Daoy (cell line): ENCODE measurements around the gene HIRA. TPM values are rescaled to one million over a fixed set of nuclear protein-coding genes. Genes with fewer than 3 reads are reported as not detected.
A peak's percentile ranks its signal among the peaks of the same experiment; 100 is the strongest.
"Not testable (repeated sequence)": the region's sequence is repeated elsewhere in the genome, so short reads cannot be mapped to it uniquely, and the experiment has no call there.

Source experiments
- DNase-seq: peaks from one replicate; pipeline ENCODE4 v3.0.0-alpha.2; 2015; ENCODE audit warnings: low read depth
- total RNA-seq: library from RNA; depleted of rRNA; stranded (reverse); fragments of >200 nt; shearing (Covaris generic); gene quantifications from 2 replicates; pipeline ENCODE4 v1.2.3, GENCODE V29; 2014

Gene HIRA
- total RNA-seq, 1 experiment from 2014 or later = 16.6 TPM

DNA sequence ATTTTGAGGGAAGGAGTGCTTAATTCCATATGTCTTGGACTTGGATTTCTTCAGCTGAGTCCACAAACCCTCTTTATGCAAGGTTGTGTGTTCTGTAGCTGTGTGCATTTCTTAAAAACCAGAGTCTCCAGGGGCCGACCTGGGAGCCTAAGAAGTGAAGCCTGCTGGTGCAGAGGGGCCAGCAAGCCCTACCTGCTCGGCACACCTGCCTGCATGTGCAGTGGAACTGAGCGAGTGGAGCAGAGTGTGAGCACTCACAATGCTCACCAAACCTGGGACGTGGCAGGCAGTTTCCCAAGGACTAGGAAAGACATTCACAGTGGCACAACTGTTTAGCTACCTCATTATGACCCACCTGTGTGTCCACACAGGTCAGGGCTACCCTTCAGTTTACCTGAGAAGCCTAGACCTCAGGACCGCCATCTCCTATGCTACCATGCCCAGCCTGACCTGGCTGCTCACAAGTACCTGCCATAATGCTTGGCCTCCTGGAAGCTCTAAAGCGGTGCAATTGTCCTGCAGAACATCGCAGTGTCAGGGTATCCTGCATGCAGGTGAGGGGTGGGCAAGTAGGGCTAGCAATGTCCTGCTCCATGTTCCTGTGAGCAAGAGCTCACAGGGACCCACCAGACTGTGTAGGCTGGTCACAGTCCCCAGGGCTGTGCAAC, 12.1 kb upstream of the HIRA start:
- no peak for DNase-seq

DNA sequence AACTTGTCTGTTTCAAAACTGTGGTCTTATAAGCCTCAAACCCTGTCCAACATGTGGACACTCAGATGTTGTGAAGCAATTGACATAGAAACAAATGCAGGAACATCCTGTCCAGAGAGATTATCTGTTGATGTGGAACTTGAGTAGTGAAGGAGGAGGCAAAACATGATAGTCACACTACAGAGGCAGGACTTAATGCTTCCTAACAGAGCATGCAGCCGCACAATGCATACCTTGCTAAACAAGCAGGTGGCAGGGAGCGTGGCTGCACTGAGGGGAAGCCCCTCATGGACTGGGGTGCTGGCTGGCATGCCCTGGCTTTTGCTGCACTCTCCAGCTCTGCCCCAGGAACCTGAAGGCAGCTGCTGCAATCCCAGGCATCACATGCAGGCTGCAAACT, 10.6 kb upstream of the HIRA start:
- no peak for DNase-seq

DNA sequence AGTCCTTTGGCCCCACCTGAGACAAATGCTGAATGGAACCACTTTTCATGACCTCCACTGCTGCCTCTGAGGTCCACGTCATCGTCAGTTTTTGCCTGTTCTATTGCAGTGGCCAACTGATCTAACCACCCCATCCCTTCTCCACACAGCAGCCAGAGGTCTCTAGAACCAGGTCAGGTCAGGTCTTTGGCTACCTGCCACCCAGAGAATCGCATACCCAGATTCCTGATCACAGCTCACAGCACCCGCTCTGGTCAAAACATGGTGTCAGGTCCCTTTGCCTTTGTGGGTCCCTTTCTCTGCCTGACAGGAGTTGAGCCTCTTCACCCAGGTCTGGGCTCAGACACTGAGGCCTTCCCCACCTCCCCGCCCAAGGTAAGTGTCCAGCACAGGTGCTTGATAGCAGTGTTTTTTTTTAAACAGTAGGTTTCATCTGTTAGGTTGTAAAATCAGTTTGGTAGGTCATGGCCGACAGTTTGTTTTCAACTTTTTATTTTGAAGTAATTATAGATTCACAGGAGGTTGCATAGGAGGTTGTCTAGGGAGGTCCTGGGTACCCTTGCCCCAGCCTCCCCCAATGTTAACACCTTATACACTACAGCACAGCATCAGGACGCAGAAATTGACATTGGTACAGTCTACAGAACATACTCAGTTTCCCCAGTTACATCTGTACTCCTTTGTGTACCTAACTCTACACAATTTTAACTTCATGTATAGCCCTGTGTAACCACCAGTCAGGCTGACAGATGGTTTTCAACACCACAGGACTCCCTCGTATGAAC, 9.1 kb upstream of the HIRA start:
- no peak for DNase-seq

DNA sequence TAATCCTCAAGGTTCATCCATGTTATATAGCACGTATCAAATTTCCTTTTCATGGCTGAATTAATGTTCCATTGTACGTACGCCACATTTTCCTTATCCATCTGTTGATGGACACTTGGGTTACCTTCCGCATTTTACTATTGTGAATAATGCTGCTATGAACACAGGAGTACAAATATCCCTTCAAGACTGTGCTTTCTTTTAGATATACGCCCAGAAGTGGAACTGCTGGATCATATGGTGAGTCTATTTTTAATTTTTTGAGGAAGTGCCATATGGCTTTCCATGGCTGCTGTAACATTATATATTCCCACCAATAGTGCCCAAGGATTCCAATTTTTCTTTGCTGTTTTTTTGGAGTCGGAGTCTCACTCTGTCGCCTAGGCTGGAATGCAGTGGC, 6.8 kb upstream of the HIRA start:
- DNase-seq = no peak

DNA sequence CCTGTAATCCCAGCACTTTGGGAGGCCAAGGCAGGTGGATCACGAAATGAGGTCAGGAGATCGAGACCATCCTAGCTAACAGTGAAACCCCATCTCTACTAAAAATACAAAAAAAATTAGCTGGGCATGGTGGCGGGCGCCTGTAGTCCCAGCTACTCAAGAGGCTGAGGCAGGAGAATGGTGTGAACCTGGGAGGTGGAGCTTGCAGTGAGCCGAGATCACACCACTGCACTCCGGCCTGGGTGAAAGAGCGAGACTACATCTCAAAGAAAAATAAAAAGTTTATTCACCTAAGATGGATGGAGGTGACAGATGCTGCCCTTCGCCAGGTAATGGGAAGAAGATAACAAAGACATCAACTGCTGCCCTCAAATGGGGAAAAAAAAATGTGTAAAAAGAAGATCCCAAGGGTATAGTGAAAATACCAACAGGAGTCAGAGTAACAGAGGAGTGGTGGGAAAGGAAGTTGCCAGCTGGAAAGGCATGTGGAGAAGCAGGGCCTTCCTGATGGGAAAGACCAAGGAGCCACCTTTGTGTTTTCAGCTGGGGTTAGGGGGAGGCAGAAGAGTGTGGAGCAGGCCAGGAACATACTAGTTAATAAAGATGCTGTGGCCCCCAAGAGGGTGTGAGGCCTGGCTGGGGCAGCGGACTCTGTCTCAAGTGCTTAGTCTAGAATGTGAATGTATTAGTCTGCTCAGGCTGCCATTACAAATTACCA, 5.1 kb upstream of the HIRA start:
- DNase-seq = not testable (repeated sequence)

DNA sequence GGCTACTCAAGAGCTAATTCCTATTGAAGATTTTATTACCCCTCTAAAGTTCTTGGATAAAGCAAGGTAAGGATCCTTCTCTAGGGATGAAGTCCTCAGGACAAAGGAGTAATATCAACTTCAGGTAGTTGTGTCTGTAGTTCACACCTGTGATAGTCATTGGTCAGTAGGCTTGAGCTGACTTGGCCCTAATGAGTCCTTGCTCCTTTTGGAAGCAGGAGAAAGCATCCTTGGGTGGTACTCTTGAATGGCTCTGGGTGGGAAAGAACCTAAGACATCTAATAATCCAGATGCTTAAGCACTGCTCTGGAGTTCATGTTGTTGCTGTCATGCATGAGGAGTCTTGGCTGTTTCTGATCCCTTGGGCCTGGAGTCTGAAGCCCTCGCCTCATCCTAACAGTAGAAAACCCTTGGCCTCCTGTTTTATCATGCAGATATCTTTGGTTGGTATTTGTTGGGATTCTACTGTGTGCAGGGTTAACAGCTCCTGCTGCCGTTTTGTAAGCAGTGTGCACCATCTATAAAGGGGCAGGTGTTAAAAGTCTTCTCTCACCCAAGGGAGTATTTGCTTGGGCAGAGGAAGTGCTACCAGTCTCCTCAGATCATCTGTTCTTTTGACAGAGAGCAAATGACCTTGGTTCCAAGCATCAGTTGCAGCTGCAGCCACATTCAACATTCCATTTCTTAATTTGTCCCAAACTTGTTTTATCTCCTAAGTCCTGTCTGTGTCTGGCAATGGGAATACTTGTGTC, 3.5 kb upstream of the HIRA start:
- no peak for DNase-seq

DNA sequence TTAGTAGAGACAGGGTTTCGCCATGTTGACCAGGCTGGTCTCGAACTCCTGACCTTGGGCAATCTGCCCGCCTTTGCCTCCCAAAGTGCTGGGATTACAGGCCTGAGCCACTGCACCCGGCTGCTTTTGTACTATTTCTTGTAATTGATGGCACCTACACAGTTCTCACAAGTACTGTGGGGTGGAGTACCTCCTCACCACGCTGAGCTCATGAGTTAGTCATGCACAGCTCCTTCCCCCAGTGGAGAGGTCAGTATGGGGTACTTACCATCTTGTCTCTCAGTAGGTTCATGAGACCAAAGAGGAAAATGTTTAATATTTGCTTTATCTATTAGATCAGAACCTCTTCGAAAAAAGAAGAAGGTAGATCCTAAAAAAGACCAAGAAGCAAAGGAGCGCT, 2.9 kb upstream of the HIRA start:
- no peak for DNase-seq

DNA sequence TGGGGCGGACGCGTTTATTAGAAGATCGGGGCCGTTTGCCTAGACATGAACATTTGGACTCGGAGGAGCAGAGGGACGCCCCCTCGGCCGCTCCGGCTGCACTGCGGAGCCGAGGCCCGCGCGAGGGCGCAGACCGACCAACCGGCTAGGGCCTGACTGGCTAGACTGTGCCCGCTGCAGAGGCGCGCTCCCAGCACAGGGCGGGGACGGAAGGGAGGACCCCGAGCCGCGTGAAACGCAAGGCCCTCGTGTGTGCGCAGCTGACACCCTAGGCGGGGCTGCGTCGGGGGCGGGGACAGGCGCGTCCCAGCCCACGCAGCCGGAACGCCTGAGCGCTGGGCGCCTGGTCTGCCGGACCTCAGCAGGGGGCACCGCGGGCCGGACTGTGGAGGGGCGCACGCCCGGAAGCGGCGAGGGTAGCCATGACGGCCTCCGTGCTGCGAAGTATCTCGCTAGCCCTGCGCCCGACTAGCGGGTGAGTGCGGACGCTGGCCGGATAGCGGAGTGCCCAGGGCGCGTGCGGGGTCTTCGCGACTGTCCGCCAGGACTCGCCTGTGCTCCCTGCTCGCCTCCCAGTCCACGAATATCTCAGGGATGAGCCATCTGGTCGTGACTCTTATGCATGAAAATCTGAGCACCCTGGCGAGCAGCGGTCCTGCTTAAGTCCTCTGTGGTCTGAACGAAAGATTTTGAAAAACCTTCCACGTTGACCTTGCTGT, 759 bp upstream of the HIRA start, which contains the start of gene MRPL40:
MRPL40 (plus strand) TSS at position 413 of the 719 bp plus-strand sequence; CDS start at position 423, 10 bp downstream.
- DNase-seq = peak; percentile 98

DNA sequence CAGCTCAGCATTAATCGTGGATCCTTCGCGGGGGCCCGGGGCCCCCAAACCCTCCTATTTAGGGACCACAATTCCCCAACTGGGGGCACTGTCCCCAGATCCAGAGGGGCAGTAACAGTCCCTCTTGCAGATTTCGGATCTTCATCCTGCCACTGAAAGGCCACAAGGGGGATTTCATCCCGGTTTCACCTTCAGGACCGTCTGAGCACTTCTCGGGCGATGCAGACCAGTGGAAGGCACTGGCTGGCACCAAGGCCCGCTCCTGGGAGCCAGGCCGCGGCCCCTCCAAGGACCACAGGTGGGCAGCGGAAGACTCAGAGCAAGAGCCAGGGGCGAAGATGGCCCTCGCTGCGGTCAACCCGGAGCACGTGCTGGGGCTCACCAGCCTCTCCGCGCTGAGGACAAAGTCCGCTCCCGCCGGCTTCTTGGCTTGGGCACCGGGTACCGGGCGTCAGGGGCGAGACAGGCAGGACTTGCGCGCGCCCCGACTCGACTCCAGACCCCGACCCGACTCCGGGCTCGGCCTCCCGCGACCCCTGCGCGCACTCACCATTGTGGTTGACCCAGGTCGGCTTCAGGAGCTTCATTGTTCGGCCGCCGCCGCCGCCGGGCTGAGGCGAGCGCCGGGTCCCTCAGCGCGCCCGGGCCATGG, 517 bp downstream of the HIRA start:
- DNase-seq = peak; percentile 30

DNA sequence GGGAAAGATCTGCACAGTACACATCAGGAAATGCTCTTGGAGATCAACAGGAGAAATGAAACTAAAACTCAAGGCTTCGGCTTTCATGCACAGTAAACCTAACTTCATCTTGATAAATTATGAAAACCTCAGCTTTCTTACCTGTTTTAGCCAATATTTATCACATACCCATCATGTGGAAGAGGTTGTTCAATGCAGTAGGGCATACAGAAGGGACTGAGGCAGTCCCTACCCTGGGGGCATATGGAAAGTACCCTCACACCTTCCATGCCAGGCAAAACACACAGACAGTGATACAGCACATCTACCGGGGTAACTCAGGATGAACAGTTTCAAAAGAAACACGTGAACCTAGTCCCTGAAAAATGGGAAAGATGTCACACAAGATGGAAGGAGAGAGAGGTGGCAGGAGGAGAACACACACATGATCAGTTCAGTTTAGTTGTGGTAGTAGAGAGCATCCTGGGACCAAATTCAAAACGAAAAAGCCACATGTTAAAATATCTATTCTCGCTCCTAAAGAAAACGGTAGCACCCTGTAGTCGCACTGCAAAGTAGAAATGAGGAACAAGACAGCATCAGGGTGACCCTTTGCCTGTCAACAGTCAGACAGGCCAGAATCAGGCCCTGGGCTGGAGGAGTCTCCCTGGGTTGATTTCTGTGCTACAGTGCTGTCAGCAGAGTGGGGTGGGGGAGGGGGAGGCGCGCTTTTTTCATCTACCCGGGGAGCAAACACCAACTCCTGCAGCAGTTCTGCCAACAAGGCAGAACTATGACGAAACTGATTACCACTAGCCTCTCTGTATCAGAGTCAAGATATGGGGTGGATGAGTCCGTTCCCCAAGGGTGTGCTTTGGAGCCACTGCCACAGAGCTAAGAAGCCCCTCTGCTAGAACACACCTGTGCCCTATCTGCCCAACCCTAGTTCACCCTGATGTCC, 1.3 kb downstream of the HIRA start:
- peak; percentile 36 for DNase-seq

DNA sequence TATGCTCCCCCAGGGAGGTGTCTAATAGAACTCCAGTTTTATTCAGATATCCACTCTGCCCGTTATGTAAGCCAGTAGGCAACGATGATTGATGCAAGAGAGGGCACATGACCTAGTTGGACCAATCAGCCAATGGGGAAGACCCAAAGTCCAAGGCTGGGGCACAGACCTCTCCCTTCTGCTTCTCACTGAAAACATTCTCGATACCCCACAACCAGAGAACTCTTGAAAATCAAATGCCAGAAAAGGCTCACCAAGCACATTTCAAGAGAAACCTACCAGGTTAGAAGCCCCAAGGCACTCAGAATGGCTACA, 7.4 kb downstream of the HIRA start:
- DNase-seq = no peak

DNA sequence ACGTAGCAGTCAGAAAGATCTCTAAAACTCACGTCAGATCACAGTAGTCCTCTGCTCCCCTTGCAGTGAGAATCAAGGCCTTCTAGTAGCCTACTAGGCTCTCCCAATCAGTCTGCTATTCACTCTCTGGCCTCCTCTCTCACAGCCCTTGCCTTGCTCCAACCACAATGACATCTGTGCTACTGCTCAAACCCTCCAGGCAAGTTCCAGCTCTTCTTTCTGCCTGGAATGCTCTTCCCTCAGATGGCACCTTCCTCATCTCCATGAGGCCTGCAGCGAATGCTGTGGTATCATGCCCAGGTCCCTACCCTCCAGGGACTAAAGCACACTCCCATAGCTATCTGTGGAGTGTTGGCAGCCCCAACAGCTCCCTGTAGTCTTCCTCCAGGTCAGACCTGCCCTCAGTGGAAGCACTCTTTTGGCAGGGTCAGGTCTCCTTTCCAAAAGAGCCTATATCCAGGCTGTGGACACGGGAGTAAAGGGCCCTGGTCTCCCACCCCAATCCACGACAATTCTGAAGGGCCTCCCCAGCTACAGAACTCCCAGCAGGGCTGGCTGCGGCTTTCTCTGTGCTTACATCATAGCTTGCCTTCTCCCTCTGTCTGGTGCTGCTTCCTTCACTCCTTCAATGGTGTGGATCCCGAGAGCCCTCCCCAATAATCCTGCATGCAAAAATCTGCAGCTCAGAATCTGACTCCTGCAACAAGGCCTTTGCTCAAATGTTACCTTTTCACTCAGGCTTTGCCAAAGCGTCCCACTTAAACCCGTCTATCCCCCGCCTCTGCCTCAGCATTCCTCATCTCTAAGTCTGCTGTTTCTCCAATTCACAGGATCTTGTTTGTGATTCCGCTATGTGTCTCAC, 8.9 kb downstream of the HIRA start:
- no peak for DNase-seq

DNA sequence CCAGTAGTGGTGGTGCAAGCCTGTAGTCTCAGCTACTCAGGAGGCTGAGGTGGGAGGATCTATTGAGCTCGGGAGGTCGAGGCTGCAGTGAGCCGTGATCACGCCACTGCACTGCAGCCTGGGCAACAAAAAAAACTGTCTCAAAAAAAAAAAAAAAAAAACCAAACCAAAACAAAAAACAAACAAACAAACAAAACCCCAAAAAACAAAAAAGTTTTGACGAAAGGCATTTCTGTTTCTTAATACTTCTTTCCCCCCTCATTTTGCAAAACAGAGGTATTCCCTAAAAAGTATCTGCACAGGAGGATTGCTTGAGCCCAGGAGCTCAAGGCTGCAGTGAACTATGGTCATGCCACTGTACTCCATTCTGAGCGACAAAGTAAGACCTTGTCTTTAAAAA, 11.2 kb downstream of the HIRA start:
- no peak for DNase-seq

DNA sequence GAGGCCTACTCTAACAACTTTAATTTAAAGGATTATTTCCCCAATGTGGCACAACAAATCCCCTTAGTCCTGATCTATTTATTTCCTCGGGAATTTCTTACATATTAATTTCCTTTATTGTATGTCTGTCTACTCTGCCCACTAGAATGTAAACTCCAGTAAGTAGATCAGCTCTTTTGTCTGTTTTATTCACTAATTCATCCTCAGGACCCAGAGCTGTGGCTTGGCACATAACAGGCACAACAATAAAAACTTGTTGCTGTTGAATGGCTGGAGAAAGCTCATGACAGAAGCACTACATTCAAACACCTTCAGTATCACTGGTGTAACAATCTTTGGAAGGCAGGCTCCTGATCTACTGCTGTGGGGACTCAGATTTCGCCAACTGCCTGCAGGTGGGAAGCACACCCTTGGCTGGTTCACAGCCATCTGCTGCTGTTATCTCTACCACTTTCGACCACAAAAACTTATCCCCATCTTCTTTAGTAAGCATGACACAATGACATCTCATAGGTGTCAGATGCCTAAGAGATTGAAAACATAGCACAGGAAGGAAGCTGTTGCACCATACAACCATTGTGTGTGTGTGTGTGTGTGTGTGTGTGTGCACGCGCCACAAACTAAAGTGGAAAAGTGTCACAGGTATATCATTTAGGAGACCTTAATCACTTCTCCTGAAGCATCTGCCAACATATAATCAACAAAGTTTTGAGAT, 11.9 kb downstream of the HIRA start:
- no peak for DNase-seq

DNA sequence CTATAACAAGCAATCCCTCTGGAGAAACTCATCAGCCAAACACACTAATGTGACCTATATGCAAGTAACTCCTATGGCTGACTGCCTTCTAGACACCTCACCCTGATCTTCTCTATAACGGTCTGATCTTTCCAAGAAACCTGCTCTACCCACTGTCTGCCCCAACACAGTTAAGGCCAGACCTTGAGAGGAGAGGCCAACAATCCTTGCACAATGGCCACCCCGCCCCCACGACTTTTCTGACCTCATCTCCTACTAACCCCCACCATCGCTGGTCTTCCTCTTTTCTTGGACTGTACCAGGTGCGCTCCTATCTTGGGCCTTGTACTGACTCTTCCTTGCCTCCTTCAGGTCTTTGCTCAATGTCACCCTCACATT, 12.5 kb downstream of the HIRA start:
- no peak for DNase-seq

DNA sequence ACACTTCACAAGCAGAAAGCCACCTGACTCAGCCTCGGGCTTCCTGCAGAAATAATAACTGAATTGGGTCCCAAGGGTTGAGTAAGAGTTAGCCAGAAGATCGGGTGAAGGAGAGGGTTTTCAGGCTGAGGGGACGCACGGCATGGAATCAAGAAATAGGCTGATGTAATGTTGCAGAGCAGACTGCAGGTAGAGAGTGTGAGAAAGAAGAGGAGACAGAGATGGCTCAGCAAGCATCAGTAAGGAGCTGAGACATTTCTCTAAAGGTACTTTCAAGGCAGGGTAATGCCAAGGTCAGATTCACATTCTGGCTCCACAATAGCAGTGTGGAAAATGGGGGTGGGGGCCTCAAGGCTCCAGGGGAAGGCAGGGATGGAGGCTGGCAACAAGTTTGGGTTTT, 18.6 kb downstream of the HIRA start:
- DNase-seq = no peak

DNA sequence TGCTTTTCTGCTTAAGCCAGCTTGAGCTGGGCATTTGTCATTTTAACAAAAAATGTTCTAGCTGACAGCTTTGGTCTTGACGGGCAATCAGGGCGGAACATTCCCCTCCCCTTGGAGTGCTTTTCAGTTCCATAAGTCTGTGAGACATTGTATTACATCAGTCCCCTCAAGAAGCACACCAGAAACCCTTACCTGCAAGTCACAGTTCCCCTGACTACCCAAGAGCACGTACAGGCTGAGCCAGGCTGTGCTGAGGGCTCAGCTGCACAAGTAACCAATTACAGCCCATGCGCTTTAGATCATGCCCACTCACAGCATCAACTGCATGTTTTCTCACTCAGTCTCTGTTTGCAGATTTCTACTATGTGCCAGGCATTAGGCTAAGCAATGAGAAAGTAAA, 19.1 kb downstream of the HIRA start:
- DNase-seq = no peak

DNA sequence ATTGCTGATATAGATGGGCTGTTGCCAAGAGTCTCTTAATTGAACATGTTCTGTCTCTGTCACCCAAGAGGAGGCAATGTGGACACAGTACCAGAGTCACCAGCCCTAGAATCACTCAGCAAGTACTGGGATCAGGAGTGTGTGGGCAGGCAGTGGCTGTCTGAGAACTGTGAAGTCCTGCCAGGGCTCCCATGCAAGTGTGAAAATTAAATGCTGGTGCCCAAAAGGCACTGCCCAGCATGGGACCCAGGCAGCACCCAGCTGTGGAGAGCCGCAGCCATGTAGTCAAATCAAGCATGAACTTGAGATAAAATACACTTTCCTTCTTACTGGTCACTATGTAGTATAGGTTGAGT, 19.9 kb downstream of the HIRA start:
- DNase-seq = no peak
